SW480 (cell line): ENCODE results near the gene AP4S1.
"Not testable (repeated sequence)": the region's sequence is repeated elsewhere in the genome, so short reads cannot be mapped to it uniquely, and the experiment has no call there.

Source experiments
- DNase-seq: peaks from one replicate; pipeline ENCODE4 v3.0.0-alpha.2; 2016; ENCODE audit warnings: low spot score

Gene AP4S1

DNA sequence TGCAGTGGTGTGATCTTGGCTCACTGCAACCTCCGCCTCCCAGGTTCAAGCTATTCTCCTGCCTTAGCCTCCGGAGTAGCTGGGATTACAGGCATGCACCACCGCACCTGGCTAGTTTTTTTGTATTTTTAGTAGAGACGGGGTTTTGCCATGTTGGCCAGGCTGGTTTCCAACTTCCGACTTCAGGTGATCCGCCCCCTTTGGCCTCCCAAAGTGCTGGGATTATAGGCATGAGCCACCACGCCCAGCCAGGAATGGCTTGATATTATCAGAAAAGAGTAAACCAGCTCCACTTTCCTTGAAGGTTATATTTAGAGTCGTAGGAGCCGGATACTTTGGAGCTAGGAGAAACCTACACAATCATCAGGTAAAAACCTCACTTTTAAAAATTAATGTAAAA, 61.0 kb downstream of the AP4S1 start:
- not testable (repeated sequence) for DNase-seq

DNA sequence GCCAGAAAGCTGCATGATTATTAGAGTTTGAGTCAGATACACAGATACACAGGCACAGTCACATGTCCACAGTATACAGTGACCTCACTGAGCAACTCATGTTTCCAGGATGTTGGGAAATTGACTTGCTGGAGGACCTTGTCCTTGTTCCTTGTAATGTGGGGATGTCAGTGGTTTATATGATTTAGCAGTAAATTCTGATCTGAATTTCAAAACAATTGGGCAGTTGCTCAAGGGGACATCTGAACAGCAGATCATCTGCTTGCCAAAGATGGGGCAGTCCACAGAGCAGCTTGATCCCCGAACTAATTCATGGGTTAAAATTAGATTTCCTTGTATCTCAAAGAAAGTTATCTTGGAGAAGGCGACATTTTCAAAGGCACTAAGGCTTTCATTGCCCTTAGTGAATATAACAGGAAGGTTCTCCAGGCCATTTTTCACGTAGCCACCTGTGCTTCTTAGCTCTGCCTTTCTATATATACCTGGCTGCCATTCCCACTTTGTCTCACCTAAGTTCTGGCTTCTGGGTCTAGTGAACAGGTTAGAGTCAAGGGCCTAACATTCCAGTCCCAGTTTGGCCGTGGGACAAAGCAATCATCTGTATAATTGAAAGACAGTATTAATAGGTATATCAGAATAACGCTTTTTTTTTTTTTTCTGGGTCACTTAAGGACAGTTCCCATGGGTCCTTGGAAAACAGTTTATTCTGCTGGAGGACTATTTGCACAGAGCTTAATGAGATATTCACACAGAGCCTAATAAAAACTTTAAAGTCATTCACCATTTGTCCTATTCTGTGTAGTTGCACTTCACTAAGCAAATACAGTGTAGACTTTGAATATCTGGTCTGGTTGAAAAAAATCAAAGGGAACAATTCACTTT, 65.7 kb downstream of the AP4S1 start:
- DNase-seq = no peak

DNA sequence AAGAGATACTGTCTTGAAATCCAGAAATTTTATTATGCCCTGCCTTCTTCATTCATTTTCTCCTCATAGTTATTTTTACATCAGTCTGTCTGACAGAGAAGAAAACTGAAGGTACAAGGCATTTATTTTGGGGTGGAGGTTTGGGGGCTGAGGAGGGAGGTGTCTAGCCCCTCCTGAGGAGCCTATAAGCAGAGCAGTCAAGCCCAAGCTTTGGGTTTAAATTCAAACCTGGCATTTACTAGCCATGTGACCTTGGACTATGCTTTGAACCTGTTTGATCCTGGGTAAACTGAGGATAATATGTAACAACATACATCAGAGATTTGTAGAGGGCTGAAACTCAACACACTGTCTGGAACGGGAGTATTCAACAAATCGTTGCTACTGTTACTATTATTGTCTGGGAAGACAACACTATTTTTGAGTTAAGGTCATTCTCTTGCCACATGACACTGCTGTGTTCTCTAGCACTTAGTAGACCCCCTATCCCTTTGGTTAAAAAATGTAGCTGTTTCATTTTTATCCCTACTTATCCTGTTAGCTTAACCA, 66.8 kb downstream of the AP4S1 start:
- DNase-seq = no peak

DNA sequence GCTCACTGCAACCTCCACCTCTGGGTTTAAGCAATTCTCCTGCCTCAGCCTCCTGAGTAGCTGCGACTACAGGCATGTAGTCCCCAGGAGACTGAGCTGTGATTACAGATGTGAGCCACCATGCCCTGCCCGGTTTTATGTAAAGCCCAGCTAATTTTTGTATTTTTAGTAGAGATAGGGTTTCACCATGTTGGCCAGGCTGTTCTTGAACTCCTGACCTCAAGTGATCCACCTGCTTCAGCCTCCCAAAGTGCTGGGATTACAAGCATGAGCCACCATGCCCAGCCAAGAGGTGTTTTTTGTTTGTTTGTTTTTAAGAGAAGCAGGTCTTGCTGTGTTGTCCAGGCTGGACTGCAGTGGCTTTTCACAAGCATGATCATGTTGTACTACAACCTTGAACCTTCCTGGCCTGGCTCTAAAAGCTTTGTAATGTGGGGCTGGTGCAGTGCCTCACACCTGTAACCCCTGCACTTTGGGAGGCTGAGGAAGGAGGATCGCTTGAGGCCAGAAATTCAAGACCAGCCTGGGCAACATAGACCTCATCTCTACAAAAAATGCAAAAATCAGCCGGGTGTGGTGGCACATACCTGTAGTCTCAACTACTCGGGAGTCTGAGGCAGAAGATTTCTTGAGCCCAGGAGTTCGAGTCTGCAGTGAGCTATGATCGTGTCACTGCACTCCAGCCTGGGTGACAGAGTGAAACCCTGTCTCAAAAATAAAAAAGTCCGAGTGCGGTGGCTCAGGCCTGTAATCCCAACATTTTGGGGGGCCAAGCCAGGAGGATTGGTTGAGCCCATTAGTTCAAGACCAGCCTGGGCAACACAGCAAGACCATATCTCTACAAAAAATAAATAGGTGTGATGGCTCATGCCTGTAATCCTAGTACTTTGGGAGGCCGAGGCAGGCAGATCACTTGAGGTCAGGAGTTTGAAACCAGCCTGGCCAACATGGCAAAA, 68.7 kb downstream of the AP4S1 start:
- not testable (repeated sequence) for DNase-seq

DNA sequence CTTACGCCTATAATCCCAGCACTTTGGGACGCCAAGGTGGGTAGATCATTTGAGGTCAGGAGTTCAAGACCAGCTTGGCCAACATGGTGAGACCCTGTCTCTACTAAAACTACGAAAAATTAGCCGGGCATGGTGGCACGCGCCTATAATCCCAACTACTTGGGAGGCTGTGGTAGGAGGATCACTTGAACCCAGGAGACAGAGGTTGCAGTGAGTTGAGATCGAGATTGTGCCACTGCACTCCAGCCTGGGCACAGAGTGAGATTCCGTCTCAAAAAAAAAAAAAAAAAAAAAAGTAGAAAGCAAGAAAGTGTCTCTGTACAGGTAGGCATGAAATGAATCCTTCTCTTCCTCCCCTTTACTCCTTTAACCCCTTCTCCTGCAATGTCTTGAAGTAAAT, 70.4 kb downstream of the AP4S1 start:
- not testable (repeated sequence) for DNase-seq

DNA sequence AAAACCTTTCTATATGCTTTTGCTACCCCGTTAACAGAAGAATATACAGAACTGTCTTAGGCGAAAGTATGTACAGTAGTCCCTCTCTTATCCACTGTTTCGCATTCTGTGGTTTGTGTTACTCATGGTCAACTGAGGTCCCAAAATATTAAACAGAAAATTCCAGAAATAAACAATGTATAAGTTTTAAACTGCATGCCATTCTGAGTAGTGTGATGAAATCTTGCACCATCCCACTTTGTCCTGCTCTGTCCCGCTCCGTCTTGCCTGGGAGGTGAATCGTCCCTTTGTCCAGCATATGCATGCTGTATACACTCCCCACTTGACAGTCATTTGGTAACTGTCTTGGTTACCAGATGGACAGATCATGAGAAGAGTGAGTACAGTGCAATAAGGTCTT, 70.8 kb downstream of the AP4S1 start:
- DNase-seq = no peak

DNA sequence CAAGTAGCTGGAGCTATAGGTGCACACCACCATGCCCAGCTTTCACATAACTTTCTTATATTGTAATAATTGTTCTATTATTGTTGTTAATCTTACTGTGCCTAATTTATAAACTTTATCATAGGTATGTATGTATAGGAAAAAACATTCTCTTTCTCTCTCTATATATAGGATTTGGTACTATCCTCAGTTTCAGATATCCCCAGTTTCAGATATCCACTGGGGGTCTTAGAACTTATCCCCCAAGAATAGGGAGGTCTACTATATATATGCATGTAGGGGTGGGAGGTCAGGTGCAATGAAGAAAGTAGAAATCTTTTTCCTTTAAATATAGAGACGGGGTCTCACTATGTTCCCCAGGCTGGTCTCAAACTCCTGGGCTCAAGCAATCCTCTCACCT, 71.6 kb downstream of the AP4S1 start:
- no peak for DNase-seq

DNA sequence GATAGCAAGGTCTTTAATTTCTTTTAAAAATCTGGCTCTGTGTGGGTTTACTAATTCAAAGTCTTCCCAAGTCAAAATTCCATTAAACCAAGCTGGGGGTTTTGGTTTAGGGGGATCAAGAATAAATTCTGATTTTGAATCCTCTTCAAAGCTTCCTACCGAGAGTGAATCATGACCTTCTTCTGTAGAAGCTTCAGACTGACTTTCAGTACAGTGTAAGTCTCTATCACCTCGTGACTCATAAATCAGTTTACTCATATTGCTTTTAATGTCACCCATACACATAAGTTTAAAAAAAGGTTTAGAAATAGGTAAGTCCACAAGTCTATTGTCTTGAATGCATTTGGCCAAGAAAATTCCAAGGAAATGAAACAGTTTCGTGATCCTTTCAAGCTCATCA, 81.3 kb downstream of the AP4S1 start:
- DNase-seq = no peak

DNA sequence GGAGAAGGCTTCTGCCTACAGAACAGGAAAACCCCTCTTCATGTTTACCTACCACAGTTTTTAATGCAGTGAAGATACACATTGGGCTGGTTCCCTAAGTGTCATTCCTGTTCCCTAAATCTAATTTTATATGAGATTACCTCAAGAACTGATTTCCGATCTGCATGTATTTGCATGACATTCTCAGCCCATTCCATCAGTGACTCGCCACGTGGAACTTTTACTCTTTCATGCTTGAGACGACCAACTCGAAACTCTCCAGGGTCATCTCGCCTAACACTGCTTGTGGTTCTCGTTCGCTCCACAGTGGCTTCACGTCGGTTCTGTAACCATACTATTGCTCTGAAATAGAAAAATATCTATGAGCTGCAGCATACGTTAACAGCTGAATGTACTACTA, 83.8 kb downstream of the AP4S1 start:
- no peak for DNase-seq

DNA sequence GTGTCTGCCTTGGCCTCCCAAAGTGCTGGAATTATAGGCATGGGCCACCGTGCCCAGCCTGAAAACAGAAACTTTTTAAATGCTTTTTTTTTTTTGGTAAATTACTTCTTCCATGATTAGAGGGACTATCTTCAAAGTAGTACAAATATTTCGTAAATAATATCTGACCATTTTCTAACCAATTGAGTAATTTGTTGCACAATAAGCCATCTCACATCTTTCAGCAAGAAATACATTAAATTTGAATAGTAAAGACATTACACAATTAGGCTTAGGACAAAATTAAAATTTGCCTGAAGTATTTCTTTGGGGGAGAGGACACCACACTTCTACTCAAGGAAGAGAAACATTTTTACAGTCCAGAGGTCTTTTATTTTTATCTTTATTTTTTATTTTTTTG, 85.4 kb downstream of the AP4S1 start:
- no peak for DNase-seq

DNA sequence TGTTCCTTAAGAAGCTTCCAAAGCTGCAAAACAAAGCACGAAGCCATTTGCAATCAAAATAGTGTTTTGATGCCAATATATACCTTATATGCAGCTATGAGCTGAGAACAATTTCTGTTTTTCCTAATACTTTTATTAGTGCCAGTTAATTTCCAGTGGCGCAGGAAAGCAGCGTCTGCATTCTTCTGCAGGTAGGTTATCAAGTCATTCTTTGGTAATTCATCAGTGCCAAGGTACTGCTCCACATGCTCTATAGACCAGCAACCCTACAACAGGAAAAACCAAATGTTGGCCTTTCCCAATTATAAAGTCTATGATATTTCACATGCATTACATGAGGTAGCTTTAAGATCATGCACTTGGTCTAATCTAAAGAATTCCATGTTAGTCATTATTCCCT, 88.3 kb downstream of the AP4S1 start:
- no peak for DNase-seq

DNA sequence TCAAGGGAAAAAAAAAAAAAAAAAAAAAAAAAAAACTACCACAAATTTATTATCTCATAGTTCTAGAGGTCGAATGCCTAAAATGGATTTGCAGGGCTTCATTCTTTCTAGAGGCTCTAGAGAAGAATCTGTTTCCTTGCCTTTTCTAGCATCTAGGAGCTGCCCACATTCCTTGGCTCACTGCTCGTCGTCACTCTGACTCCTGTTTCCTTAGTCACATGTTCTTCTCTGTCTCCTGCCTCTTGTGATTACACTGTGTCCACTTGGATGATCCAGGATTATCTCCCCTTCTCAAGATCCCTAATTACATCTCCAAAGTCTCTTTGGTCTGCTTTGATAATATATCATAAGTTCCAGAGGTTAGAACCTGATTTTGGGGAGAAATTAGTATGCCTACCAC, 93.4 kb downstream of the AP4S1 start:
- DNase-seq = no peak

DNA sequence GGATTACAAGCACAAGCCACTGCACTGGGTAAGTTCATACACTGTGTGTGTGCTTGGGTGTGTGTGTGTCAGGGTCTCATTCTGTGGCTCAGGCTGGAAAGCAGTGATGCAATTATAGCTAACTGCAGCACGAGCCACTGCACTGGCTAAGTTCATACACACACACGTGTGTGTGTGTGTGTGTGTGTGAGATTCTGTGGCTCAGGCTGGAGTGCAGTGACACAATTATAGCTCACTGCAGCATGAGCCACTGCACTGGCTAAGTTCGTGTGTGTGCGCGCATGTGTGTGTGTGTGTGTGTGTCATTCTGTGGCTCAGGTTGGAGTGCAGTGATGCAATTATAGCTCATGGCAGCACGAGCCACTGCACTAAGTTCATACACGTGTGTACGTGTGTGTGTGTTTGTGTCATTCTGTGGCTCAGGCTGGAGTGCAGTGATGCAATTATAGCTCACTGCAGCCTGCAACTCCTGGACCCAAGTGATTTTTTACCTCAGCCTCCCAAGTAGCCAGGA, 96.7 kb downstream of the AP4S1 start:
- DNase-seq = no peak

DNA sequence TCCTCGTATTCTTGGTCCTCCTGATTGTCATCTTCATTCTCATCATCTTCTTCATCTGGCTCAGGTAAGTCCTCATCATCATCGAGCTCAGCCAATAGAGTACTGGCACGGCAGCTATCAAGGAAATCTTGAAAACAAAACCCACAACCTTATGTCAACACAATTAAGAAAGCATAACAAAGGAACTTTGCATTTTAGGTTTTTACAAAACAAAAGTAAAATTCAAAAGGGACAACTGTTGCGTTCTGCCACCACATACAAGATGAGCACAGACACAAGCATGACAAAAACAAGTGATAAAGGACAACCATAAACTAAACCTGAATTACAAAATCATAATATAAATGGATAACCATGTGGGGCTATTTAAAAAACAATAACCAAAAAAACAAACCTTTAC, 97.5 kb downstream of the AP4S1 start:
- DNase-seq = no peak

DNA sequence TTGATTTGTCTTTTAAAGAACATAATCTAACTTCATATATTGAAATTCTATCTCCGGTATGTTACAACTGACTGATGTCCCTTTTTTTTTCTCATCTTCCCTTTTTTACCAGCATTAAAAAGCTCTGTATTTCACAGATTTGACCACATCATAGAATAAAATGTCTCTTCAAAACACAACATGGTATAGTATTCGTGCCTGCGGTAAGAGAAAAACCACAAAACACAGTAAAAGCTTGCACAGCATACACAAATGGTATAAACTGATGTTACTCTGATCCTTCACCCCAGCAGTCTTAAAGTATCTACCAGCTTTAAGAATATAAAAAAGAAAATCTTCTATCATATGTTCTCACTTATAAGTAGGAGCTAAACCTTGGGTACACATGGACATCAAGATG, 98.7 kb downstream of the AP4S1 start:
- peak; percentile 42 for DNase-seq

DNA sequence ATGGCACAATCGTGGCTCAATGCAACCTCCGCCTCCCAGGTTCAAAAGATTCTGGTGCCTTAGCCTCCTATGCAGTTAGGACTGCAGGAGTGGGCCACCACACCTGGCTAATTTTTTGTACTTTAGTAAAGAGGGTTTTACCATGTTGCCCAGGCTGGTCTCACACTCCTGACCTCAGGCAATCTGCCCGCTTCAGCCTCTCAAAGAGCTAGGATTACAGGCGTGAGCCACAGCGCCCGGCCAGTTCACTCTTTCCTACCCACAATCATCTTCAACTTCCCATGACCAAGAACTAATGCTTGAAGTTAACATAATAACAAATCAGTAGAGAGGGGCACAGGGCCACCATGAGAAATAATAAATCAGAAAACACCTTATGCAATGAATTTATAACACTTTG, 99.8 kb downstream of the AP4S1 start:
- DNase-seq = no peak

DNA sequence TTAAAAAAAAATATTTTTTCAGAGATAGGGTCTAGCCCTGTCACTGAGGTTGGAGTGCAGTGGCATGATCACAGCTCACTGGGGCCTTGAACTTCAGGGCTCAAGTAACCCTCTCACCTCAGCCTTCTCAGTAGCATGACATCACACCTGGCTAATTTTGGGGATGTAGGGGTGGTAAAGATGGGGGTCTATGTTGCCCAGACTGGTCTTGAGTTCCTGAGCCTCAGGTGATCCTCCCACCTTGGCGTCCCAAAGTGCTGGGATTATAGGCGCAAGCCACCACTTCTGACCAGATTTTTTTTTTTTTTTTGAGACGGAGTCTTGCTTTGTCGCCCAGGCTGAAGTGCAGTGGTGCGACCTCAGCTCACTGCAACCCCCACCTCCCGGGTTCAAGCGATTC, 101.2 kb downstream of the AP4S1 start:
- DNase-seq = no peak

DNA sequence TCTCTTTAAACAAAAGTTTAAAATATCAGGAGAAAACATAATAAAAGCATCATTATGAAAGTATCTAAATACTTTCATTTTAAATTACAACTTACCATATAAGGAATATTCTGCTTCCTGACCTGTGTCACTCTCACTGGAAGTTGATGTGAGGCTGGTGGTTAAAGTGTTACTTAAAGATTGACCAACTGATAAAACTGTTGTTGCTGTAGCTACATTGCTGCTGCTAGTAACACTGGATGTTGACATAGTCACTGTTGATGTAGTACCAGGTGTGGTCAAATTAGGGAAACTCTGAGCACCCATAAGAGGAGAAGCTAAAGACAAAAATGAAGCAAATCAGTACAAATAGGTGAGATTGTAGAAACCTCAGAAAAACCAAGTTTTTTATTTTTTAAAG, 102.2 kb downstream of the AP4S1 start:
- no peak for DNase-seq

DNA sequence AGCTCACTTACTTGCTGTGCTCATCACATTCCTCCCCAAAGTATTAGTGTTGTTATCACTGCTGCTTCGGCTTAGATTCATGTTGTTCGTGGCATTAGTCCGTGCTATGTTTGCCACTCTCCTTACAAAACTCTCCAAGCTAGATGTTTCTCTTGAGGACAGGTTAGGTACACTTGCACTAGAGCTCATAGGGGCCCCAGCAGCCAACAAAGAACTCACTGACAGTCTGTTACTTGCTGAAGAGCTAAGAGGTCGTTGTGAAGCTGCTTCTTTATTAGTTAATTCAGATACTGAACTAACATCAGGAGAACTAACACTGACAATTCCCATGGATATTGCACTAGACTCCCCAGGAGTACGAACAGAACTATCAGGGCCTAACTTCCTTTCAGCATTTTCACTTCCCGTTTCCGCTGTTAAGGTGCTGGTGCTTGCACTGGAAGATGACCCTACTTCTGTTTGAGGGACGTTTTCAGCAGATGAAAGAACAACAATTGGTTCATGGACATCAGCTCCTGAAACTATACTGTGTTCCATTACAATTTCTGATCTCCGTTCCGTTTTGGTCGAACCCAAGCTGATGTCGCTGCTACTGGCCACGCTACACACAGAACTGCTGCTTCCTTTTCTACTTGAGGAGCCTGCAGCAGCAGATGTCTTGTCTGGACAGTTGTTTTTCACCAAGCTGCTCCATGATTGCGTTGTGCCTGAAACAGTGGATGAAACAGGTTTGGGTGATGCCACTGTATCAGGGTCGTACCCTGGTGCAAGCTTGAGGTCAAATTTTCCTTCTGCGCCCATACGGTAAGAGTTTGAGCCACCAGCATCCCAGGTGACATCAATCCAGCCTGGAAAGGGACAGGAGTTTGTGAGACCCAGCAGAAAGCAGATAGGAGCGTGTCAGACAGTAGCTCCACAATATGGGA, 103.4 kb downstream of the AP4S1 start:
- DNase-seq = no peak

DNA sequence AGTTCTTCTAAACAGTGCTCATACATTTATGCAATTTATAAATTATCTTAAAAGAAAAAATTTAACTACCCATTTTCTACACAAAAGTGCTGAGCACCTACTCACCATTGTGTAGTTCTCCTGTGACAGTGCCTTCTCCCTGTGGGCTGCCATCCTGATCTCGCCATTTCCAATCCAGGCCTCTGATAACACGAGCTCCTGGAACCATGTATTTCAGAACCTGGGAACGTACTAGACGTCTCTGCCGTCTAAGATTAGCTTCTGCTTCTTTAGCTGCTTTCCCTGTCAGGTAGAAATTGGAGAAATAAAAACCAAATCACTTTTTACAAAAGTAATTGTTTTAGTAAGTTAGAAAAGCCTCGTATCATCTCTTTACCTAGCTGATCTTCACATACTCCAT, 107.7 kb downstream of the AP4S1 start:
- no peak for DNase-seq

DNA sequence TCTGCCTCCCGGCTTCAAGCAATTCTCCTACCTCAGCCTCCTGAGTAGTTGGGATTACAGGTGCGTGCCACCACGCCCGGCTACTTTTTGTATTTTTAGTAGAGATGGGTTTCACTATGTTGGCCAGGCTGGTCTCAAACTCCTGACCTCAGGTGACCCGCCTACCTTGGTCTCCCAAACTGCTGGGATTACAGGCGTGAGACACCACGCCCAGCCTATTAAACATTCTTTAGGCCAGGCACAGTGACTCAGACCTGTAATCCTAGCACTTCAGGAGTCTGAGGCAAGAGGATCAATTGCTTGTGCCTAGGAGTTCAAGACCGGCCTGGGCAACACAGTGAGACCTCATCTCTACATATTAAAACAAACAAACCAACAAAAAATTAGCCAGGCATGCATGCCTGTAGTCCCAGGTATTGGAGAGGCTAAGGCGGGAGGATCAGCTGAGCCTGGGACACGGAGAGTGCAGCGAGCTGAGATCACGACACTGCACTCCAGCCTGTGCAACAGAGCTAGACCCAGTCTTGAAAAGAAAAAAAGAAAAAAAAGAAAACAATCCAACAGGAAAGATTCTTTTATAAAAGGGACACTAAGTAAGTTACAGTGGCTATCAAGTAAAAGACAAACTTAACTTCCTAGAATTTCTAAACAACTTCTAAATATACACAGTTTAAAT, 111.9 kb downstream of the AP4S1 start:
- no peak for DNase-seq
